ENCODE results near the gene ANKEF1.
A peak's percentile ranks its signal among the peaks of the same experiment; 100 is the strongest.

The ANKEF1 gene

GRCh38 chr20:10090588-10091166 is 55.9 kb downstream of the ANKEF1 start:
- DNase-seq: peak; percentile 12 to 44

GRCh38 chr20:10093087-10093591 is 58.4 kb downstream of the ANKEF1 start:
- DNase-seq: no peak

GRCh38 chr20:10094566-10095173 is 59.9 kb downstream of the ANKEF1 start:
- no peak for DNase-seq

GRCh38 chr20:10096790-10097189 is 62.0 kb downstream of the ANKEF1 start:
- no peak for DNase-seq

GRCh38 chr20:10105046-10105445 is 70.3 kb downstream of the ANKEF1 start:
- no peak for DNase-seq

Measured in CD4-positive, alpha-beta T cell treated with Interleukin-4 for 1 hour (primary cell).